ENCODE data around the gene PWP2.

- TF ChIP-seq POLR2A (IDR thresholded peaks at IDR 0.05; ENCODE audit: low read length): no peak
- no peak for TF ChIP-seq GATA1 (IDR thresholded peaks at IDR 0.05; ENCODE audit: low read depth, low read length)
Measured at GRCh38 chr21:44072111-44072510, 35.1 kb upstream of the PWP2 start.

All from erythroblast (primary cell).